ENCODE results near the gene IDH3G.
A peak's percentile ranks its signal among the peaks of the same experiment; 100 is the strongest.

The IDH3G gene

DNA sequence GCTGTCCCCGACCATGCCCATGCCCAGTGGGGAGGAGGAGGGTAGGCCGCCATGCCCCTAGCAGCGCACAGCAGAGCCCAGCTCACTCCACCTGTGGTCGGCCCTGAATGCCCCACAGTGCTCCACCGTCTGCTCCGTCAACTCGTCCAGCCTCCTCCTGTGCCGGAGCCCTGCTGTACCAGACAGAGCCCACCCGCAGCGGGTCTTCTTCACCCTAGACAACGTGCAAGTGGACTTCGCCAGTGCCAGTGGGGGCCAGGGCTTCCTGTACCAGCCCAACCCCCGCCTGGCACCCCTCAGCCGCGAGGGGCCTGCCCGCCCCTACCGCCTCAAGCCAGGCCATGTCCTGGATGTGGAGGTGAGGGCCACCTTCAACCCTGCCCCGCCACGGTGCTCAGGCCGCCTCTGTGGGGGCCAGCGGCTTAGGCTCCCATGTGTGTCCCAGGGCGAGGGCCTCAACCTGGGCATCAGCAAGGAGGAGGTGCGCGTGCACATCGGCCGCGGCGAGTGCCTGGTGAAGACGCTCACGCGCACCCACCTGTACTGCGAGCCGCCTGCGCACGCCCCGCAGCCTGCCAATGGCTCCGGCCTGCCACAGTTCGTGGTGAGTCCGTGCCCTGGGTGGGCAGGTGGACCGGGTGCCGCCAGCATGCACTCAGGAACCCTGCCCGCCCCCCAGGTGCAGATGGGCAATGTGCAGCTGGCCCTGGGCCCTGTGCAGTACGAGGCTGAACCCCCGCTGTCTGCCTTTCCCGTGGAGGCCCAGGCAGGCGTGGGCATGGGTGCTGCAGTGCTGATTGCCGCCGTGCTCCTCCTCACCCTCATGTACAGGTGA lies 20.2 kb downstream of the IDH3G start:
- no peak for DNase-seq (ENCODE audit: extremely low read depth in 1 of 2, low read depth in 1 of 2)

GRCh38 chrX:153773218-153773611 lies 21.0 kb downstream of the IDH3G start:
- no peak for DNase-seq (ENCODE audit: extremely low read depth in 1 of 2, low read depth in 1 of 2)

DNA sequence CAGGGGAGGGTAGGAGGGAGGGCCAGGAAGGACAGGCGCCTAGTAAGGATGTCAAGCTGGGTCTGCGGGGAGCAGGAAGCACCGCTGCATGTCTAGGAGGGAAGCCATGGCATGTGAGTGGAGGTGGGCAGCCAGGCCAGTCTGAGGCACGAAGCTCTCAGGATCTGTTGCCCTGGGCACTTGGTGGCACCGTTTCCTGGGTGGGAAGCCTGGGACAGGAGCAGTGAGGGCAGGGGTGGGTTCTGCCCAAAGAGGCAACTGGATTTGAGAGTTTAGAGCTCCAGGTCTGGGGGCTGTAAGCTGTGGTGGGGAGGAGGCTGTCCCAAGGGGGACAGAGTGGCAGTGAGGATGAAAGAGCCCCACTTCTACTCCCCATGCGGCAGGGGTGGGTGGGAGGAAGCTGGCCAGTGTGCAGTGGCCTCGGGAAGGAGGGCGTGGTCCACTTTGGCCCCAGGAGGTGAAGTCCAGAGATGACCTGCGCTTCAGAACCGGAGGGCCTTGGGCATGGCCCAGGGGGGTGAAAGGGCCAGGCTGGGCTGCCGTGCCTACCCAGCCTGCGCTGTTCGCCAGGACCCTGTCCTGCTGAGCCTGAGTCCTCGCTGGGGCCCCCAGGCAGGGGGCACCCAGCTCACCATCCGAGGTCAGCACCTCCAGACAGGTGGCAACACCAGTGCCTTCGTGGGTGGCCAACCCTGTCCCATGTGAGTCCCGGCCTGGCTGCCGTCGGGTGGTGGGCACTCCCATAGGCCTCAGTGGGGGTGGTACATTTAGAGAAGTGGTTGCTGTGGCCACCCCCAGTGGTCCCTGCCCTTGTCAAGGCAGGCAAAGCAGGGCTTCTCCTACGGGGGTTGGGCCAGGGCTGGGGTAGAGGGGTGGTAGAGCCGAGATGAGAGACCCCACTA lies 21.6 kb downstream of the IDH3G start:
- DNase-seq (ENCODE audit: extremely low read depth in 1 of 2, low read depth in 1 of 2): no peak

- no peak for DNase-seq (ENCODE audit: extremely low read depth in 1 of 2, low read depth in 1 of 2)
These were observed 22.5 kb downstream of the IDH3G start for GRCh38 chrX:153771415-153772315.

GRCh38 chrX:153770601-153771414 lies 23.4 kb downstream of the IDH3G start:
- no peak for DNase-seq (ENCODE audit: extremely low read depth in 1 of 2, low read depth in 1 of 2)

- no peak for DNase-seq (ENCODE audit: extremely low read depth in 1 of 2, low read depth in 1 of 2)
These were observed 24.1 kb downstream of the IDH3G start for GRCh38 chrX:153769865-153770600.

- no peak for DNase-seq (ENCODE audit: extremely low read depth in 1 of 2, low read depth in 1 of 2)
These were observed 24.9 kb downstream of the IDH3G start for GRCh38 chrX:153769158-153769864.

- DNase-seq (ENCODE audit: extremely low read depth in 1 of 2, low read depth in 1 of 2): no peak
These were observed 25.6 kb downstream of the IDH3G start for GRCh38 chrX:153768311-153769157.

- DNase-seq (ENCODE audit: extremely low read depth in 1 of 2, low read depth in 1 of 2): no peak
These were observed 26.5 kb downstream of the IDH3G start for GRCh38 chrX:153767674-153768055.

DNA sequence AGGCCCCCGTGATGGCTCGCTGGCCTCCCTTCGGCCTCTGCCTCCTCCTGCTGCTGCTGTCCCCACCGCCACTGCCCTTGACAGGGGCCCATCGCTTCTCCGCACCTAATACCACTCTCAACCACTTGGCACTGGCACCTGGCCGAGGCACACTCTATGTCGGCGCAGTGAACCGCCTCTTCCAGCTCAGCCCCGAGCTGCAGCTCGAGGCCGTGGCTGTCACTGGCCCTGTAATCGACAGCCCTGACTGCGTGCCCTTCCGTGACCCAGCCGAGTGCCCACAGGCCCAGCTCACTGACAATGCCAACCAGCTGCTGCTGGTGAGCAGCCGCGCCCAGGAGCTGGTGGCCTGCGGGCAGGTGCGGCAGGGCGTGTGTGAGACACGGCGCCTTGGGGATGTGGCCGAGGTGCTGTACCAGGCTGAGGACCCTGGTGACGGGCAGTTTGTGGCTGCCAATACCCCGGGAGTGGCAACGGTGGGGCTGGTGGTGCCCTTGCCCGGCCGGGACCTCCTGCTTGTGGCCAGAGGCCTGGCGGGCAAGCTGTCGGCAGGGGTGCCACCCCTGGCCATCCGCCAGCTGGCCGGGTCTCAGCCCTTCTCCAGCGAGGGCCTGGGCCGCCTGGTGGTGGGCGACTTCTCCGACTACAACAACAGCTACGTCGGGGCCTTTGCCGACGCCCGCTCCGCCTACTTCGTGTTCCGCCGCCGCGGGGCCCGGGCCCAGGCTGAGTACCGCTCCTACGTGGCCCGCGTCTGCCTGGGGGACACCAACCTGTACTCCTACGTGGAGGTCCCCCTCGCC lies 27.1 kb downstream of the IDH3G start:
- DNase-seq (ENCODE audit: extremely low read depth in 1 of 2, low read depth in 1 of 2): no peak

GRCh38 chrX:153766098-153766817 lies 27.9 kb downstream of the IDH3G start:
- peak in 1 of 2 donors; percentile 8 for DNase-seq (ENCODE audit: extremely low read depth in 1 of 2, low read depth in 1 of 2)

GRCh38 chrX:153765138-153766079 lies 28.8 kb downstream of the IDH3G start:
- DNase-seq (ENCODE audit: extremely low read depth in 1 of 2, low read depth in 1 of 2): no peak

DNA sequence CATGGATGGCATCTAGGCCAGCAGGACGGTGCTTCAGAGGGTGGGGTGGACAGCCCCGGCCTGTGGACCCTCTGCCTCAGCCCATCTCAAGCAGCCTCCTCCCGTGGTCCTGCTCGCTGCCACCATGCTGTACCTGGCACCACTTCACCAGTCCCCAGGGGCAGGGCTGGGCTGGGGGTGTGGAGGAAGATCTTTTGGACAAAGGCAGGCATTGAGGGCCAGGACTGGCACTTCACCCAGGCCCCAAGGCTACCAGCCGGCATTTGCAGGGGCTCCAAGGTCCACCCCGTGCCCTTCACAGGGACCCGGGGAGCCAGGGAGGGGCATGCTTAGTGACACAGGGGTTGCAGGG lies 29.4 kb downstream of the IDH3G start:
- DNase-seq (ENCODE audit: extremely low read depth in 1 of 2, low read depth in 1 of 2): no peak

- peak; percentile 34 to 55 for DNase-seq (ENCODE audit: extremely low read depth in 1 of 2, low read depth in 1 of 2)
These were observed 30.0 kb downstream of the IDH3G start, which contains the start of gene PLXNB3 for GRCh38 chrX:153763989-153764755. PLXNB3 (plus strand) TSS chrX:153764249; CDS start chrX:153765536, 1,287 bp downstream.

Data from activated CD8-positive, alpha-beta memory T cell treated with anti-CD3 and anti-CD28 coated beads for 1 hour (primary cell).